ENCODE data around the gene TGIF2. TPM values are rescaled to one million over a fixed set of nuclear protein-coding genes. Genes with fewer than 3 reads are reported as not detected.
"Not testable (repeated sequence)": the region's sequence is repeated elsewhere in the genome, so short reads cannot be mapped to it uniquely, and the experiment has no call there.

Gene TGIF2
- total RNA-seq, 1 experiment from 2014 or later: 71.1 TPM

GRCh38 chr20:36607586-36608387 is 34.4 kb downstream of the TGIF2 start:
- ATAC-seq: no peak
- Mint-ChIP-seq H3K4me1 (peaks cover 17% of the 10 kb centered on the region), H3K9me3 (no peaks in the 10 kb centered on the region), H3K27me3 (ENCODE audit: low read depth) (no peaks in the 10 kb centered on the region; the same call in 1 of the 2 replicates), H3K27ac (peak overlapping the region; percentile 78; the same call in 1 of the 2 replicates), H3K4me3 (peak overlapping the region; percentile 97), H3K36me3 (peaks cover 46% of the 10 kb centered on the region)
- DNase-seq (ENCODE audit: low spot score): no peak
- POLR2A ChIA-PET: interaction anchor here (0.7 kb wide), 1 partner anchor 35 kb away, joined by 6 read pairs; the partner anchor contains the start of gene TGIF2
- TF ChIP-seq GABPB1 (CRISPR knock-in tag; IDR thresholded peaks at IDR 0.05): peak; percentile 46; the same call in 1 of the 2 replicates
- no peak for TF ChIP-seq CREB1 (CRISPR knock-in tag; IDR thresholded peaks at IDR 0.05)
- CTCF ChIA-PET: interaction anchor here (0.7 kb wide), 1 partner anchor 166 kb away, joined by 4 read pairs; the partner anchor contains the start of gene DSN1

GRCh38 chr20:36608388-36608728 is 35.0 kb downstream of the TGIF2 start:
- CTCF ChIA-PET; H3K27me3 Mint-ChIP-seq (ENCODE audit: low read depth); H3K4me3 Mint-ChIP-seq; H3K9me3 Mint-ChIP-seq; DNase-seq (ENCODE audit: low spot score); POLR2A ChIA-PET; H3K27ac Mint-ChIP-seq; ATAC-seq: not testable (repeated sequence)
- peaks cover 50% of the 10 kb centered on the region for H3K36me3 Mint-ChIP-seq
- peaks cover 17% of the 10 kb centered on the region for H3K4me1 Mint-ChIP-seq

GRCh38 chr20:36611625-36612024 is 38.2 kb downstream of the TGIF2 start:
- H3K27me3 Mint-ChIP-seq (ENCODE audit: low read depth): no peaks in the 10 kb centered on the region
- H3K4me3 Mint-ChIP-seq: no peak overlapping the region
- no peak overlapping the region for H3K27ac Mint-ChIP-seq
- H3K4me1 Mint-ChIP-seq: peaks cover 9% of the 10 kb centered on the region
- ChIA-PET CTCF (interaction anchor here (0.5 to 2.3 kb wide), 6 partner anchors 19 to 162 kb away, joined by 3 to 16 read pairs (median 6); partner anchors contain the start of genes DSN1 and MYL9), POLR2A (interaction anchor here (0.6 kb wide), 1 partner anchor 60 kb away, joined by 3 read pairs; no protein-coding TSS in a partner anchor)
- H3K9me3 Mint-ChIP-seq: no peaks in the 10 kb centered on the region
- TF ChIP-seq ZSCAN18 (CRISPR knock-in tag; IDR thresholded peaks at IDR 0.05) (no peak), IRF1 (CRISPR knock-in tag; IDR thresholded peaks at IDR 0.05) (no peak), SMAD4 (CRISPR knock-in tag; IDR thresholded peaks at IDR 0.05) (no peak), E2F4 (CRISPR knock-in tag; IDR thresholded peaks at IDR 0.05; ENCODE audit: borderline replicate concordance, low read depth) (no peak), ZBTB21 (CRISPR knock-in tag; IDR thresholded peaks at IDR 0.05; ENCODE audit: borderline replicate concordance) (no peak)
- peaks cover 50% of the 10 kb centered on the region for H3K36me3 Mint-ChIP-seq
- DNase-seq (ENCODE audit: low spot score) (no peak), ATAC-seq (no peak)

- Mint-ChIP-seq H3K27ac (no peak overlapping the region), H3K4me3 (no peak overlapping the region), H3K4me1 (no peaks in the 10 kb centered on the region), H3K36me3 (peaks cover 38% of the 10 kb centered on the region), H3K27me3 (ENCODE audit: low read depth) (no peaks in the 10 kb centered on the region), H3K9me3 (no peaks in the 10 kb centered on the region)
- ChIA-PET POLR2A (no interaction called here), CTCF (interaction anchor here (1.4 kb wide), 2 partner anchors 9 to 249 kb away, joined by 4 to 5 read pairs; partner anchors contain the start of gene RAB5IF)
- no peak for ATAC-seq
- no peak for DNase-seq (ENCODE audit: low spot score)
- no peak for TF ChIP-seq E2F5 (CRISPR knock-in tag; IDR thresholded peaks at IDR 0.05)
- TF ChIP-seq USF2 (CRISPR knock-in tag; IDR thresholded peaks at IDR 0.05): no peak
- no peak for TF ChIP-seq CREM (CRISPR knock-in tag; IDR thresholded peaks at IDR 0.05)
- no peak for TF ChIP-seq ZNF121 (CRISPR knock-in tag; IDR thresholded peaks at IDR 0.05)
- no peak for TF ChIP-seq TEAD4 (CRISPR knock-in tag; IDR thresholded peaks at IDR 0.05)
- no peak for TF ChIP-seq CTCF (IDR thresholded peaks at IDR 0.05)
- TF ChIP-seq ZNF671 (CRISPR knock-in tag; IDR thresholded peaks at IDR 0.05): no peak
- TF ChIP-seq NR2C2 (CRISPR knock-in tag; IDR thresholded peaks at IDR 0.05): no peak
- TF ChIP-seq NR3C1 (CRISPR knock-in tag; conservative IDR thresholded peaks at IDR 0.05; ENCODE audit: low read depth): no peak
- no peak for TF ChIP-seq SMAD3 (CRISPR knock-in tag; IDR thresholded peaks at IDR 0.05; ENCODE audit: borderline replicate concordance)
Measured at GRCh38 chr20:36613974-36614373, 40.6 kb downstream of the TGIF2 start.
